PC-3 (cell line): ENCODE measurements around the gene OTOR. TPM values are rescaled to one million over a fixed set of nuclear protein-coding genes. Genes with fewer than 3 reads are reported as not detected.

Source experiments
- ATAC-seq: fragments of 200-7000 bp; cut with Tn5 transposase; 2 replicates; pipeline ENCODE4 v1.9.1; 2020; ENCODE audit warnings: mild to moderate bottlenecking, moderate library complexity
- BruUV-seq: library from RNA; stranded (reverse); fragments of 400-500 nt; replicated peaks from 2 replicates; lab custom pipeline; 2021; lab: Mats Ljungman, UMichigan
- CTCF ChIA-PET: fragments of 300-600 bp; sonication (Branson Sonifier 250); formaldehyde crosslinking; loops from one replicate; lab custom pipeline; 2022; ENCODE audit warnings: antibody characterized with exemption; lab: Charles Lee
- POLR2A ChIA-PET: fragments of 300-600 bp; sonication (Branson Sonifier 250); formaldehyde crosslinking; loops from one replicate; lab custom pipeline; 2022; ENCODE audit warnings: antibody characterized with exemption; ENCODE audit not compliant: unreplicated experiment; lab: Charles Lee
- DNase-seq: peaks from one replicate; pipeline ENCODE4 v3.0.0-alpha.2; 2015
- H2AFZ ChIP-seq: fragments of 300-600 bp; sonication (generic); 2 replicates; pipeline ENCODE4 v1.6.0; 2016; ENCODE audit warnings: antibody characterized with exemption, low read length
- H3F3A ChIP-seq: fragments of 300-600 bp; sonication (generic); one replicate; pipeline ENCODE4 v1.6.0; 2017; ENCODE audit warnings: antibody characterized with exemption, low read length, control low read depth, mild to moderate bottlenecking; ENCODE audit not compliant: unreplicated experiment
- H3K27ac ChIP-seq: fragments of 300-600 bp; sonication (generic); 2 replicates; pipeline ENCODE4 v1.5.1; 2016; ENCODE audit warnings: mild to moderate bottlenecking, low read length
- H3K27me3 ChIP-seq: fragments of 300-600 bp; sonication (generic); 2 replicates; pipeline ENCODE4 v1.6.1; 2016; ENCODE audit warnings: low read length, mixed read lengths
- H3K36me3 ChIP-seq: fragments of 300-600 bp; sonication (generic); 2 replicates; pipeline ENCODE4 v1.6.1; 2016; ENCODE audit warnings: low read depth, mixed run types, low read length, mixed read lengths
- H3K4me1 ChIP-seq: fragments of 300-600 bp; sonication (generic); 2 replicates; pipeline ENCODE4 v1.5.1; 2016; ENCODE audit warnings: low read length; ENCODE audit not compliant: insufficient read depth
- H3K4me2 ChIP-seq: fragments of 300-600 bp; sonication (generic); 2 replicates; pipeline ENCODE4 v1.6.0; 2016; ENCODE audit warnings: low read length
- H3K4me3 ChIP-seq: fragments of 300-600 bp; sonication (generic); 2 replicates; pipeline ENCODE4 v1.5.1; 2016; ENCODE audit warnings: mild to moderate bottlenecking, low read length, mixed read lengths
- H3K79me2 ChIP-seq: fragments of 300-600 bp; sonication (generic); 2 replicates; pipeline ENCODE4 v1.6.1; 2017; ENCODE audit warnings: low read length, mixed read lengths
- H3K9ac ChIP-seq: fragments of 300-600 bp; sonication (generic); 2 replicates; pipeline ENCODE4 v1.6.0; 2016; ENCODE audit warnings: mild to moderate bottlenecking, low read length
- H3K9me2 ChIP-seq: fragments of 300-600 bp; sonication (generic); replicated peaks from 2 replicates; pipeline ENCODE4 v1.6.1; 2016; ENCODE audit warnings: mixed run types, low read length, mixed read lengths
- H3K9me3 ChIP-seq: fragments of 300-600 bp; sonication (generic); 2 replicates; pipeline ENCODE4 v1.6.1; 2016; ENCODE audit warnings: low read length, mixed read lengths
- H4K20me1 ChIP-seq: fragments of 300-600 bp; sonication (generic); 2 replicates; pipeline ENCODE4 v1.6.1; 2016; ENCODE audit warnings: low read length, mixed read lengths
- CTCF ChIP-seq: fragments of 300-600 bp; sonication (generic); conservative IDR thresholded peaks from 2 replicates; pipeline ENCODE4 v1.5.1; 2017; ENCODE audit warnings: antibody characterized with exemption, low read depth, mild to moderate bottlenecking, low read length
- EZH2 ChIP-seq: fragments of 300-600 bp; sonication (generic); IDR thresholded peaks from one replicate; pipeline ENCODE4 v1.6.1; 2017; ENCODE audit warnings: antibody characterized with exemption, mild to moderate bottlenecking, low read length; ENCODE audit not compliant: unreplicated experiment
- EZH2phosphoT487 ChIP-seq: fragments of 300-600 bp; sonication (generic); IDR thresholded peaks from 2 replicates; pipeline ENCODE4 v1.6.1; 2018; ENCODE audit warnings: mild to moderate bottlenecking, antibody characterized with exemption, low read length, borderline replicate concordance
- intact Hi-C: fragments of 100-400 bp; cut with micrococcal nuclease; formaldehyde crosslinking; loops from 2 replicates; pipeline ENCODE4 v1.9.0; 2023
- total RNA-seq: library from RNA; depleted of rRNA; stranded (reverse); fragments of >200 nt; gene quantifications from 2 replicates; pipeline ENCODE4 v1.2.3, GENCODE V29; 2014

The OTOR gene
- total RNA-seq, 1 experiment from 2014 or later, result not detected

- Histone ChIP-seq H3K9me2 (no peaks in the 10 kb centered on the region), H3K79me2 (no peaks in the 10 kb centered on the region), H2AFZ (no peak overlapping the region), H3K27ac (no peak overlapping the region), H3F3A (no peaks in the 10 kb centered on the region), H3K36me3 (no peaks in the 10 kb centered on the region), H3K4me1 (no peaks in the 10 kb centered on the region), H3K4me2 (no peak overlapping the region), H3K9me3 (no peaks in the 10 kb centered on the region), H3K27me3 (peaks cover 12% of the 10 kb centered on the region; the same call in 1 of the 2 replicates), H4K20me1 (no peaks in the 10 kb centered on the region), H3K9ac (no peak overlapping the region), H3K4me3 (no peak overlapping the region)
- ChIA-PET POLR2A (no interaction called here), CTCF (no interaction called here)
- intact Hi-C loops, result no loop called here
- ATAC-seq (peak; percentile 82), DNase-seq (peak; percentile 48)
- BruUV-seq, result no TSS peak
- TF ChIP-seq EZH2phosphoT487 (no peak), CTCF (peak; percentile 52), EZH2 (no peak)
Measured at GRCh38 chr20:16747291-16747811, 807 bp upstream of the OTOR start.

GRCh38 chr20:16749573-16749972 is 1.4 kb downstream of the OTOR start:
- no peak overlapping the region for H3K4me3 ChIP-seq
- no peaks in the 10 kb centered on the region for H3K4me1 ChIP-seq
- intact Hi-C loops, result no loop called here
- no peak for DNase-seq
- no TSS peak for BruUV-seq
- ATAC-seq, result no peak
- peaks cover 12% of the 10 kb centered on the region; the same call in 1 of the 2 replicates for H3K27me3 ChIP-seq
- no peaks in the 10 kb centered on the region for H3K36me3 ChIP-seq
- H3K4me2 ChIP-seq, result no peak overlapping the region
- H3K9me2 ChIP-seq, result no peaks in the 10 kb centered on the region
- H3K79me2 ChIP-seq, result no peaks in the 10 kb centered on the region
- no peak overlapping the region for H3K9ac ChIP-seq
- H4K20me1 ChIP-seq, result no peaks in the 10 kb centered on the region
- no peak overlapping the region for H2AFZ ChIP-seq
- POLR2A ChIA-PET, result no interaction called here
- CTCF ChIA-PET, result no interaction called here
- no peak for TF ChIP-seq EZH2phosphoT487
- peak; percentile 35; the same call in 1 of the 2 replicates for TF ChIP-seq CTCF
- no peak for TF ChIP-seq EZH2
- H3F3A ChIP-seq, result no peaks in the 10 kb centered on the region
- H3K9me3 ChIP-seq, result no peaks in the 10 kb centered on the region
- H3K27ac ChIP-seq, result no peak overlapping the region

GRCh38 chr20:16752082-16752481 is 3.9 kb downstream of the OTOR start:
- Histone ChIP-seq H3F3A (no peaks in the 10 kb centered on the region), H3K79me2 (no peaks in the 10 kb centered on the region), H3K4me1 (no peaks in the 10 kb centered on the region), H3K9me3 (no peaks in the 10 kb centered on the region), H3K27me3 (peaks cover 12% of the 10 kb centered on the region; the same call in 1 of the 2 replicates), H3K9me2 (no peaks in the 10 kb centered on the region), H3K27ac (no peak overlapping the region), H3K4me3 (no peak overlapping the region), H3K4me2 (no peak overlapping the region), H2AFZ (no peak overlapping the region), H3K36me3 (no peaks in the 10 kb centered on the region), H4K20me1 (no peaks in the 10 kb centered on the region), H3K9ac (no peak overlapping the region)
- intact Hi-C loops, result no loop called here
- ATAC-seq, result no peak
- BruUV-seq, result no TSS peak
- TF ChIP-seq EZH2phosphoT487 (no peak), EZH2 (no peak), CTCF (no peak)
- ChIA-PET CTCF (no interaction called here), POLR2A (no interaction called here)
- DNase-seq, result no peak
